GM18867 (cell line): Measurements from ENCODE around the gene SARNP.

Experiments used
- ATAC-seq: cut with Tn5 transposase; IDR thresholded peaks from one replicate; pipeline ENCODE4 v1.9.1; 2021; ENCODE audit warnings: mild to moderate bottlenecking, moderate library complexity; ENCODE audit not compliant: unreplicated experiment

The SARNP gene

GRCh38 chr12:55743406-55744339 is 73.9 kb downstream of the SARNP start:
- ATAC-seq, result peak; percentile 58

GRCh38 chr12:55742719-55743405 is 74.7 kb downstream of the SARNP start, which contains the start of gene GDF11:
GDF11 (plus strand) TSS chr12:55743122; CDS start chr12:55743317, 195 bp downstream.
- peak; percentile 36 for ATAC-seq

- no peak for ATAC-seq
These were observed 75.4 kb downstream of the SARNP start for GRCh38 chr12:55741931-55742680.

- no peak for ATAC-seq
These were observed 78.5 kb downstream of the SARNP start for GRCh38 chr12:55739025-55739378.

- ATAC-seq, result peak; percentile 84
These were observed 79.2 kb downstream of the SARNP start for GRCh38 chr12:55738123-55739024.

GRCh38 chr12:55737581-55738122 is 79.9 kb downstream of the SARNP start:
- ATAC-seq, result no peak

- peak; percentile 39 for ATAC-seq
These were observed 80.5 kb downstream of the SARNP start for GRCh38 chr12:55736780-55737580.

- ATAC-seq, result no peak
These were observed 81.4 kb downstream of the SARNP start for GRCh38 chr12:55736076-55736475.

- no peak for ATAC-seq
These were observed 82.9 kb downstream of the SARNP start for GRCh38 chr12:55734595-55734994.

GRCh38 chr12:55733858-55734257 is 83.7 kb downstream of the SARNP start:
- no peak for ATAC-seq

- no peak for ATAC-seq
These were observed 84.4 kb downstream of the SARNP start for GRCh38 chr12:55733021-55733555.

- no peak for ATAC-seq
These were observed 85.2 kb downstream of the SARNP start for GRCh38 chr12:55732288-55732687.

- peak; percentile 30 for ATAC-seq
These were observed 87.4 kb downstream of the SARNP start for GRCh38 chr12:55729819-55730818.

- peak; percentile 73 for ATAC-seq
These were observed 88.3 kb downstream of the SARNP start, which contains the start of gene CD63 for GRCh38 chr12:55728939-55729818. CD63 (minus strand) TSS chr12:55729009; CDS start chr12:55728341, 668 bp downstream.

GRCh38 chr12:55728186-55728938 is 89.2 kb downstream of the SARNP start:
- ATAC-seq, result peak; percentile 22
